Measurements from ENCODE around the gene KLHL22.

GRCh38 chr22:20444325-20444724, 51.3 kb downstream of the KLHL22 start:
- TF ChIP-seq CTCF (IDR thresholded peaks at IDR 0.05; ENCODE audit: low read depth, low read length, poor library complexity, severe bottlenecking) = no peak
- no peak for TF ChIP-seq EZH2phosphoT487 (IDR thresholded peaks at IDR 0.05; ENCODE audit: borderline replicate concordance, low read length)

Data from DOHH2 (cell line).